AG09309 (cell line): ENCODE data around the gene USP21.

Experiments
- DNase-seq: peaks from one replicate; pipeline ENCODE4 v3.0.0-alpha.2; 2010; ENCODE audit warnings: low read depth
- H3K4me3 ChIP-seq: 2 replicates; pipeline ENCODE4 v1.5.1; 2011; ENCODE audit warnings: mild to moderate bottlenecking, low read depth, low read length, moderate library complexity; ENCODE audit not compliant: control insufficient read depth
- TF ChIP-seq, protein P1 (sequence below): IDR thresholded peaks from 2 replicates; pipeline ENCODE4 v1.5.1; 2011; ENCODE audit warnings: mild to moderate bottlenecking, low read depth, low read length, inconsistent platforms; ENCODE audit not compliant: insufficient read depth, control insufficient read depth; ENCODE audit errors: missing control alignments

The USP21 gene

GRCh38 chr1:161176468-161177111 lies 17.3 kb downstream of the USP21 start:
- peak overlapping the region; percentile 99 for H3K4me3 ChIP-seq
- TF ChIP-seq, protein P1, sequence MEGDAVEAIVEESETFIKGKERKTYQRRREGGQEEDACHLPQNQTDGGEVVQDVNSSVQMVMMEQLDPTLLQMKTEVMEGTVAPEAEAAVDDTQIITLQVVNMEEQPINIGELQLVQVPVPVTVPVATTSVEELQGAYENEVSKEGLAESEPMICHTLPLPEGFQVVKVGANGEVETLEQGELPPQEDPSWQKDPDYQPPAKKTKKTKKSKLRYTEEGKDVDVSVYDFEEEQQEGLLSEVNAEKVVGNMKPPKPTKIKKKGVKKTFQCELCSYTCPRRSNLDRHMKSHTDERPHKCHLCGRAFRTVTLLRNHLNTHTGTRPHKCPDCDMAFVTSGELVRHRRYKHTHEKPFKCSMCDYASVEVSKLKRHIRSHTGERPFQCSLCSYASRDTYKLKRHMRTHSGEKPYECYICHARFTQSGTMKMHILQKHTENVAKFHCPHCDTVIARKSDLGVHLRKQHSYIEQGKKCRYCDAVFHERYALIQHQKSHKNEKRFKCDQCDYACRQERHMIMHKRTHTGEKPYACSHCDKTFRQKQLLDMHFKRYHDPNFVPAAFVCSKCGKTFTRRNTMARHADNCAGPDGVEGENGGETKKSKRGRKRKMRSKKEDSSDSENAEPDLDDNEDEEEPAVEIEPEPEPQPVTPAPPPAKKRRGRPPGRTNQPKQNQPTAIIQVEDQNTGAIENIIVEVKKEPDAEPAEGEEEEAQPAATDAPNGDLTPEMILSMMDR, result no peak
- no peak for DNase-seq

DNA sequence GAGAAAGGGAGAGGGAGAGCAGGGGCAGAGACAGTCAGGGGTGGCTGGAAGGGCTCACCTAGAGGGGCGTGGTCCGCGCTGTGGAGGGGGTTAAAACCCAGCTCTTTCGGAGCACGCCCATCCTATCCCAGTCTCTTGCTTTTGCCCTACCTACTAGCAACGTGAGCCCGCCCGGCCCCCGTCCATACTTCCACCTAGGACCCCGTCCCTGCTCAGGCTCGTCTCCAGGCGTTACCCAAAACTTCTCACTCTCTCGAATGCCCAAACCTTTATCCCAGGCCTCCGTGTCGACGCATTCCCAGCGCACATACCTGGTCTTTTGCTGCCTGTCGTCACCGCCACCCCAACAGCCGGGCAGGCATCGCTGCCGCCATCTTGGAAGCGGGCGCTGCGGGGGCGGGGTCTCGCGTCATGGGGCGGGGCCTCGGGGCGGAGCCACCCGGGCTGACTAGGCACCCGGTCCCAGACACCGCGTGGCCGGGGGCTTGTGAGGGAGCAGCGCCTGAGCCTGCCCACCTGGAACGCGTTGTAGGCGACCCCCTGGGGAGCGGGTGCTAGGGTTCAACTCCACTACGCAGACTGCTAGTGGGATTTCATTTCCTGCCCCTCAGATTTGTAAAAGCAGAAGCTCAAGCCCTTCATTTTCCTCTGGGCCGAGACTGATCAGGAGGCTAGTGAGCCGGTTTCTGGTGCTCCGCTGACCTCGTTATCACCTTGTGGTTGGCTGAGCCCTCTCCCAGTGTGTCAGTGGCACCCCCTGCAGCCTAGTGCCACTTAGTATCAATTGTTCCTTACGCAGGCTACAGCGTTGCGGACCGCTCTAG lies 18.0 kb downstream of the USP21 start, which contains the start of gene B4GALT3:
Gene B4GALT3, minus strand, starts transcription at position 396 of the 824 bp plus-strand sequence. CDS start 1,447 bp downstream, outside the sequence.
- peak within 1 kb of the TSS; percentile 99 for H3K4me3 ChIP-seq
- TF ChIP-seq, protein P1, result no peak
- DNase-seq, result no peak

DNA sequence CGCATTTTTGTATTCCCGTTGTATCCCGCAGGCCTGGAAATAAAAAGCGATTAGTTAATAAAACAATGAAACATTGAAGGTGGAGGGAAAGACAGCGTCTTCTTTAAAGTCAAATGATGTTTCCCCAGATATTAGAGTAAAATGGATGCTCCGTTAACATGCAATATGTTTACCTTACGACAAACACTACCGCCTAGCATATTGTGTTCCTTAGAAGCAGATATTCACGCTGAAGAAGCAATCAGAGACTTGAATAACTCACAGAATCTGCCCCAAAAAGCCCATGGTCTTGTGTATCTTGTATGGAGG lies 18.6 kb downstream of the USP21 start:
- TF ChIP-seq, protein P1, result no peak
- no peak overlapping the region; the same call in 1 of the 2 replicates for H3K4me3 ChIP-seq
- DNase-seq, result no peak

DNA sequence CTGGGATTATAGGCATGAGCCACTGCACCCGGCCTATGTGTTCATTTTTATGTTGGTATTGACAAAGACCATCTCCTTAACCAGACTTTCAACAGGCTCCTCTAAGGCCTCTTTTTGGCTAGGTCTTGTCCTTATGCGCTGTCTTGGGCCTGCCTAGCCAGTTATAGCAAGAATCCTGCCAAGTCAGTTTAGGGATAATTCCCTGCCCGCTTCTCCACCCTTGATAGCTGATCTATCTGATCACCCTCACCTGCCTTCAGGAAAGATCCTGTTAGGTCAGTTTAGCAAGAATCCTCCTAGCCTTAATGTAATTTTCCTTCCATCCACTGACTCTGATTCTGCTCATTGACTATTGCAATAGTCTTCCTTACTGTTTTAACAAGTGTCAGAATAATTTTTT lies 20.4 kb downstream of the USP21 start:
- no peak overlapping the region for H3K4me3 ChIP-seq
- no peak for DNase-seq
- TF ChIP-seq, protein P1, result no peak

- TF ChIP-seq, protein P1, result peak; percentile 38
- no peak for DNase-seq
- no peak overlapping the region for H3K4me3 ChIP-seq
These were observed 21.3 kb downstream of the USP21 start for GRCh38 chr1:161180639-161181038.

GRCh38 chr1:161182214-161182613 lies 22.9 kb downstream of the USP21 start:
- TF ChIP-seq, protein P1, result no peak
- no peak overlapping the region for H3K4me3 ChIP-seq
- no peak for DNase-seq
